CD4-positive, alpha-beta T cell (primary cell): ENCODE measurements around the gene SPATA13. TPM values are rescaled to one million over a fixed set of nuclear protein-coding genes. Genes with fewer than 3 reads are reported as not detected.

Source experiments
- ATAC-seq: fragments of 200-7000 bp; cut with Tn5 transposase; one replicate; pipeline ENCODE4 v1.10.0; 2022; ENCODE audit warnings: mild to moderate bottlenecking; ENCODE audit not compliant: poor library complexity
- CTCF ChIA-PET: fragments of 350-600 bp; sonication (Branson Sonifier 250); formaldehyde crosslinking; loops from one replicate; lab custom pipeline; 2021; ENCODE audit warnings: antibody characterized with exemption, inconsistent platforms; lab: Charles Lee
- POLR2A ChIA-PET: fragments of 350-600 bp; sonication (Branson Sonifier 250); formaldehyde crosslinking; loops from one replicate; lab custom pipeline; 2021; ENCODE audit warnings: antibody characterized with exemption, inconsistent platforms; lab: Charles Lee
- DNase-seq, 14 experiments: peaks; one replicate each; pipeline ENCODE4 v3.0.0-alpha.2; 2013 to 2020; ENCODE audit warnings: mixed read lengths in 2 of 14
- H3K27ac ChIP-seq, 2 donors: one replicate each; pipeline versions ENCODE4 v1.5.1 to v1.7.0; 2013; ENCODE audit warnings: low read length in 2 of 2, low read depth in 1 of 2, mild to moderate bottlenecking in 1 of 2
- H3K27me3 ChIP-seq, 2 experiments: 1 replicate in 1 of 2; 2 replicates in 1 of 2; pipeline versions ENCODE4 v1.6.1 to v1.7.0; 2013; ENCODE audit warnings: low read length in 2 of 2, control low read depth in 1 of 2, mild to moderate bottlenecking in 1 of 2, moderate library complexity in 1 of 2; ENCODE audit not compliant: insufficient read depth in 2 of 2, control insufficient read depth in 1 of 2
- H3K36me3 ChIP-seq: one replicate; pipeline ENCODE4 v1.6.1; 2013; ENCODE audit warnings: low read length, control low read depth; ENCODE audit not compliant: insufficient read depth
- H3K4me1 ChIP-seq: one replicate; pipeline ENCODE4 v1.6.1; 2013; ENCODE audit warnings: low read length, control low read depth; ENCODE audit not compliant: insufficient read depth
- H3K4me3 ChIP-seq: one replicate; pipeline ENCODE4 v1.5.1; 2013; ENCODE audit warnings: mild to moderate bottlenecking, low read length, moderate library complexity
- H3K9me3 ChIP-seq, 2 experiments: 1 replicate in 1 of 2; 2 replicates in 1 of 2; pipeline versions ENCODE4 v1.6.1 to v1.7.0; 2013; ENCODE audit warnings: low read length in 2 of 2, mild to moderate bottlenecking in 2 of 2, control low read depth in 1 of 2, moderate library complexity in 1 of 2; ENCODE audit not compliant: control insufficient read depth in 1 of 2, insufficient read depth in 1 of 2
- H3K27ac Mint-ChIP-seq: one replicate; pipeline ENCODE4 v1.8.0; 2020; ENCODE audit warnings: mixed read lengths
- H3K27me3 Mint-ChIP-seq: one replicate; pipeline ENCODE4 v1.8.0; 2021; ENCODE audit warnings: mixed read lengths
- H3K36me3 Mint-ChIP-seq: one replicate; pipeline ENCODE4 v1.8.0; 2021; ENCODE audit warnings: low read depth, mixed read lengths
- H3K4me1 Mint-ChIP-seq: one replicate; pipeline ENCODE4 v1.8.0; 2021; ENCODE audit warnings: low read depth, mixed read lengths
- H3K4me3 Mint-ChIP-seq: one replicate; pipeline ENCODE4 v1.8.0; 2020; ENCODE audit warnings: mild to moderate bottlenecking, mixed read lengths
- H3K9me3 Mint-ChIP-seq: one replicate; pipeline ENCODE4 v1.8.0; 2020; ENCODE audit warnings: mixed read lengths
- CTCF ChIP-seq: fragments of 200-600 bp; IDR thresholded peaks from one replicate; pipeline ENCODE4 v1.8.0; 2022; ENCODE audit warnings: antibody characterized with exemption, mild to moderate bottlenecking
- intact Hi-C, 2 experiments: fragments of 100-400 bp; cut with DNase I in 1 of 2; cut with micrococcal nuclease in 1 of 2; formaldehyde crosslinking; loops; one replicate each; pipeline versions ENCODE4 v1.15.1 to v1.9.0; 2023 to 2025; cut with DNase I, micrococcal nuclease
- total RNA-seq, 174 experiments: library from RNA in 2 of 174; stranded (reverse) in 2 of 174; gene quantifications; one replicate each; pipeline ENCODE4 v1.2.3 and lab custom pipeline; 2021 to 2026

Gene SPATA13
- total RNA-seq, 2 experiments from 2014 or later = 87.7 to 94.6 TPM

- no peaks in the 10 kb centered on the region for H3K27me3 ChIP-seq
- no peak for TF ChIP-seq CTCF
- peak overlapping the region; percentile 6 for H3K4me3 ChIP-seq
- ChIA-PET POLR2A (interaction anchor here (15.3 kb wide), 1 partner anchor 21 kb away, joined by 596 read pairs; no protein-coding TSS in a partner anchor), CTCF (interaction anchor here (1.0 kb wide), 1 partner anchor 21 kb away, joined by 4 read pairs; no protein-coding TSS in a partner anchor)
- Mint-ChIP-seq H3K4me1 (peaks cover 58% of the 10 kb centered on the region), H3K27ac (peak overlapping the region; percentile 92), H3K4me3 (peak overlapping the region; percentile 46), H3K27me3 (no peaks in the 10 kb centered on the region), H3K36me3 (peaks cover 31% of the 10 kb centered on the region), H3K9me3 (no peaks in the 10 kb centered on the region)
- H3K36me3 ChIP-seq = peaks cover 1% of the 10 kb centered on the region
- intact Hi-C loops = loop anchor here (2.0 to 10.0 kb wide), 4 partner anchors 58 to 875 kb away; partner anchors contain the start of genes C1QTNF9 (in 1 of the 2) and SPATA13 (in 1 of the 2)
- DNase-seq = peak in 1 of 14 experiments; percentile 28
- H3K27ac ChIP-seq = peak overlapping the region; percentile 89 to 92
- ATAC-seq = no peak
- H3K4me1 ChIP-seq = peaks cover 49% of the 10 kb centered on the region
- H3K9me3 ChIP-seq = no peaks in the 10 kb centered on the region
These were observed 89.1 kb downstream of the SPATA13 start for GRCh38 chr13:24249624-24250023.

GRCh38 chr13:24250376-24251057 is 90.0 kb downstream of the SPATA13 start:
- Histone ChIP-seq H3K4me1 (peaks cover 58% of the 10 kb centered on the region), H3K27ac (peak overlapping the region; percentile 89 to 92), H3K27me3 (no peaks in the 10 kb centered on the region), H3K4me3 (peak overlapping the region; percentile 78), H3K9me3 (no peaks in the 10 kb centered on the region), H3K36me3 (peaks cover 9% of the 10 kb centered on the region)
- no peak for TF ChIP-seq CTCF
- Mint-ChIP-seq H3K27me3 (no peaks in the 10 kb centered on the region), H3K4me1 (peaks cover 67% of the 10 kb centered on the region), H3K9me3 (no peaks in the 10 kb centered on the region), H3K36me3 (peaks cover 40% of the 10 kb centered on the region), H3K4me3 (peak overlapping the region; percentile 94), H3K27ac (peak overlapping the region; percentile 92)
- DNase-seq = no peak
- ChIA-PET CTCF (interaction anchor here (1.1 to 2.3 kb wide), 6 partner anchors 10 to 42 kb away, joined by 3 to 21 read pairs (median 9); no protein-coding TSS in a partner anchor), POLR2A (interaction anchor here (0.8 to 15.3 kb wide), 8 partner anchors 11 to 90 kb away, joined by 3 to 596 read pairs (median 6); partner anchors contain the start of gene SPATA13)
- no peak for ATAC-seq
- intact Hi-C loops = loop anchor here (1.0 to 10.0 kb wide), 6 partner anchors 21 to 876 kb away; partner anchors contain the start of genes C1QTNF9 (in 1 of the 2) and SPATA13 (in 1 of the 2)

- H3K4me1 Mint-ChIP-seq = peaks cover 76% of the 10 kb centered on the region
- peak overlapping the region; percentile 94 for H3K4me3 Mint-ChIP-seq
- H3K36me3 Mint-ChIP-seq = peaks cover 50% of the 10 kb centered on the region
- Histone ChIP-seq H3K4me3 (peak overlapping the region; percentile 78), H3K27ac (peak overlapping the region; percentile 89 to 92), H3K4me1 (peaks cover 63% of the 10 kb centered on the region), H3K9me3 (no peaks in the 10 kb centered on the region), H3K27me3 (no peaks in the 10 kb centered on the region), H3K36me3 (peaks cover 12% of the 10 kb centered on the region)
- peak overlapping the region; percentile 92 for H3K27ac Mint-ChIP-seq
- ChIA-PET POLR2A (interaction anchor here (0.8 to 15.3 kb wide), 9 partner anchors 10 to 91 kb away, joined by 3 to 596 read pairs (median 5); partner anchors contain the start of gene SPATA13), CTCF (interaction anchor here (1.1 to 2.3 kb wide), 6 partner anchors 9 to 41 kb away, joined by 3 to 21 read pairs (median 9); no protein-coding TSS in a partner anchor)
- ATAC-seq = peak; percentile 80
- peak; percentile 74 to 97 (median 82) for DNase-seq
- peak; percentile 24 for TF ChIP-seq CTCF
- intact Hi-C loops = loop anchor here (1.0 to 10.0 kb wide), 6 partner anchors 20 to 877 kb away; partner anchors contain the start of genes C1QTNF9 (in 1 of the 2) and SPATA13 (in 1 of the 2)
- no peaks in the 10 kb centered on the region for H3K9me3 Mint-ChIP-seq
- H3K27me3 Mint-ChIP-seq = no peaks in the 10 kb centered on the region
These were observed 91.0 kb downstream of the SPATA13 start for GRCh38 chr13:24251525-24251924.
